ENCODE results near the gene SUGCT. TPM values are rescaled to one million over a fixed set of nuclear protein-coding genes. Genes with fewer than 3 reads are reported as not detected.

Gene SUGCT
- total RNA-seq, 1 donor from 2014 or later = 0.79 TPM

DNA sequence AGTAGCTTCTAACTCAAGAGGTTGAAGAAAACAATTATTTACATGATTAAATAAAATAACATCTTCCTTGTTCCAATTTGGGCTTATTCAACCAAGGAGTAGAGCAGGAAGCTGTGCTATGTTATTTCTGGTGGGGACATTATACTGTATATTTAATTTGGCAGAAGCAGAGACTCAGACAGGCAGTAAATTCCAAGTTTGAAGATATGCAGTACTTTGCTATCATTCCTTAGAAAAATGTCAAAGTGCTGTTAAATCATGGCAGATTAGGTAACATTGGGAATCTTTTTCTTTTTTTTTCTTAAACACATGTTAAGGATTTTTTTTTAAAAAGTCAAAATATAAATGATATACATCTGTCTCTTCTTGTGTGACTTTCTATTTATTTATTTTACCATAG, 190.1 kb downstream of the SUGCT start:
- no peak for DNase-seq (ENCODE audit: low read depth in 2 of 2)

DNA sequence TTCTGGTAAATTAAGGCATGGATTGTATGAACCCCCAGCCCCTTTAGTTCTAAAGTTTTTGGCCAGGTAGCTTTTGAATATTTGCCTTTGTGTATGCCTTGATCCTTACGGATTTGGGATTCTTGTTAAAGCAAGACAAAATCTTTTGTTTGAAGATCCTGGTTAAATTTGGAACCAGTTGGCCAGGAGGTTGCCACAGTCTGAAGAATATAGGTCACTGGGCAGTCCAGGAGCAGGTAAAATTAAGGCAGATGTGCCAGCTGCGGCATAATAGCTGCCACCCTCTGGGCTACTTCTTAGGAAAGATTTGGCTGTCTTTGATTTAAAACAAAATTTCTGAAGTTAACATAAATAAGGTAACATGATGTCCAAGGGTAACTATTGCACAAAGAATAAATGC, 192.3 kb downstream of the SUGCT start:
- no peak for DNase-seq (ENCODE audit: low read depth in 2 of 2)

DNA sequence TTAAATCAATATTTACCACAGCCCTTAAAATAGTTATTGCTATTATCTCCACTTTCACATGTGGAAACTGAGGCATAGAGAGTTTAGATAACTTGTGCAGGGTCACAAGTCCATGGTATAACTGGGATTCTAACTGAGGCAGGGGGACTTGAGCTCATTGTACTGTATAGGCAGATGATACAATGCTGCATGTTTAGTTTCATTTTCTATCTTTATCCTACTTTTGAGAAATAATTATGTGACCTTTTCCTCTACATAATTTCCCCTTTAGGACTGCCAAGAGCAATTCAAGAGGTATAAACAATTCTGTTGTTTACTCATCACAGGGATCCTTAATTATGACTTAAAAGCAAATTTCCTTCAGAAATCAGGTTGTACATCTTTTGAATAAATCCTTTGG, 193.1 kb downstream of the SUGCT start:
- peak in 1 of 2 donors; percentile 13 for DNase-seq (ENCODE audit: low read depth in 2 of 2)

DNA sequence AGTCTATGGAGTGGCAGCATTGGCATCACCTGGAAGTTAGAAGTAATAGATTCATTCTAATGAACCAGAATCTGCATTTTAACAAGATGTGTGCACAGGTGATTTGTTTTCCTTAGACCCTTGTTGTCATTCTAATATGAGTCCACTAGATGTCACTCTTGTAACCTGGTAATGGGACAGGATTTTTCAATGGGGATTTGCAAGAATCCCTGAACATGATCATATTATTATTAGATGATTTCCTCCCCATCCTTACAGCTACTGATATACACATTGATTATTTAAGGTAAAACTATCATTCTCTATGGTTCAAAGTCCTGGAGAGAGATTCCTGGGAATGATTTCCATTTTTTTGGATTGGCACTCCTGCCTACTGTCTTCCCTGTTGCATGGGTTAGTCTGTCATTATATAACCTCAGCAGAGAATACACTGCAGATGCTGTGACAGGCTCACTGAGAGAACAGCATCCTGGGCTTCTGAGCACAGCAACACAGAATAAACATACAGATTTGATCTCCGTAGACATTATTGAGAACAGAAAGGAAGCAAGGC, 194.9 kb downstream of the SUGCT start:
- peak; percentile 65 to 69 for DNase-seq (ENCODE audit: low read depth in 2 of 2)

DNA sequence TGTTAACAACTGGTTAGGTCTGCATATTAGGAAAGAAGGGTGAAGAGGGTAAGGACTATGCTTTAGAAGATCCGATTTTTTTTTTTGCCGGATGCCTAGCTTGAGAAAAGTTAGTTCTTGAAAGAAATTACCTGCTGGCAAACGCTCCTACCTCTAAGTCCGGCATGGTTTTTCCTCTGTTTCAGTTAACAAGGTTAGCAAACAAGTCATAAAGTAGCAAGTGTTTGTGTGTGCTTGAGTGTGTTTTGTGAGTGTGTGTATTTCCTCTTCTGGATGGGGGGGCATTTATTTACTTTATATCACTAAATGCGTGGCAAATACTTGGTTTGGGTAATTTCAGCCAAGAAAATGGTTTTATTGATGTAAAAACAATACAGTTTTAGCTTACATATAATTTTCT, 195.6 kb downstream of the SUGCT start:
- DNase-seq (ENCODE audit: low read depth in 2 of 2) = no peak

DNA sequence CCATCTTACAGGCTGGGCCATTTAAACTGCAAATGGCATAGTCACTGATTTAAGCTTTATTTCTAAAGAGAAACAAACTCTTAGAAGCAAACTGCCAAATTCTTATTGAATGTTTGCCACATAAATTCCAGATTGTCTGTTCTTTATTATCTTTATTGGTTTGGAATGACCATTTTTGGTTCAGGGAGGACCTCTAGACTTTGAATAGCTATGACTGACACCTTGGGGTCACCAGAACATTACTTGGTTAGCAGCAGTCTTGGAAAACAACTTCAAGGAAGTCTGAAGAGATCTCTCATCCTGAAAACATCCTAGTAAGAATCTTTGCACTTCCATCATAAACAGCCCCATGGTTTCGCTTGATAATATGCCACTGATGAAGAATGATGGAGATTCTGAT, 197.1 kb downstream of the SUGCT start:
- no peak for DNase-seq (ENCODE audit: low read depth in 2 of 2)

DNA sequence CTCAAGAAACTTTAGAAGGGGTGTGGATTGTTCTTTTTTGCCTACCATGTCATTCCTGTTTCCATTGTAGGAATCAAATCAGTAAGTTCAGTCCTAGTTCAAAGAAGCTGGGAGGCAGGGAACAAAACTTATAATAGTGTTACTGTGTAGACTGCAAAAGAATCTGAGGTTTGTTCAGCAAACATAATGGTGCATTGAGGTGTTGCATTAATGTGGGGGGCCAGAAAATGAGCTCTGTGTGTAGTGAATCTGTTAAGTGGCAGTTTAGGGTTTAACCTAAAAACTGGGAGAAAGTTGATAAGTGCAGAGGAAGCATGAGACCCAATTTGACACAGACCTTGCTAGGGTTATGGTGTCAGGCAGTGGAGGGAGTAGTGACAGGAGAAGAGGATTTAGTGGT, 197.7 kb downstream of the SUGCT start:
- DNase-seq (ENCODE audit: low read depth in 2 of 2) = no peak

DNA sequence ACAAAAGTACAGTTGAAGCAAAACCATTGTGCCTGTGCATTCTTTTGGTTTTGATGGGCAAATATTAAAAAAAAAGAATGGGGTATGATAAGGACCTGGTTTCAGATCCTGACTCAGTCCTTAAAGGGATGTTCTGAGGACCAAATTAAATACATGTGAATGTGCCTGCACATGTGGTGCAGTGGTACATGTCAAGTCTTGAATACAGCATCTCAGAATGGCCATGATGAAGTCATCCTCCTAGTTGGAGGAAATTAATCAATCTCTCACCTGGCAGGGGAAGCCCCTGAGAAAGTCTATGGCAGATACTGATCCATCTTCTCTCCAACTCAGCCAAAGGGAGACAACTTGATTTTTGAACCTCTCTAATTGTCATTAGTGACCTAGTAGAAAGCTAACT, 207.0 kb downstream of the SUGCT start:
- no peak for DNase-seq (ENCODE audit: low read depth in 2 of 2)

DNA sequence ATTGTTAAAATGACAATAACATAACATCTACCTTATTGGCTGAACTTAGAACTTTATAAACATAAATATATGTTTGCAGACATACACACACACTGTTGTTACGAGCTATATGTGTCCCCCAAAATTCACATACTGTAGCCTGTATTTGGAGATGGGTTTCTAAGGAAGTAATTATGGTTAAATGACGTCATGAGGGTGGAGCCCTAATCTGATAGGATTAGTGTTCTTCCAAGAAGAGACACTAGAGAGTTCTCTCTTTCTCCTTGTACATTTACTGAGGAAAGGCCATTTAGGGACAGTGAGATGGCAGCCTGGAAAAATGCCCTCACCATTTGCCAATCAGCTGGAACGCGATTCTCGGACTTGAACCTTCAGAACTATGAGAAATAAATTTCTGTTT, 211.7 kb downstream of the SUGCT start:
- DNase-seq (ENCODE audit: low read depth in 2 of 2) = no peak

DNA sequence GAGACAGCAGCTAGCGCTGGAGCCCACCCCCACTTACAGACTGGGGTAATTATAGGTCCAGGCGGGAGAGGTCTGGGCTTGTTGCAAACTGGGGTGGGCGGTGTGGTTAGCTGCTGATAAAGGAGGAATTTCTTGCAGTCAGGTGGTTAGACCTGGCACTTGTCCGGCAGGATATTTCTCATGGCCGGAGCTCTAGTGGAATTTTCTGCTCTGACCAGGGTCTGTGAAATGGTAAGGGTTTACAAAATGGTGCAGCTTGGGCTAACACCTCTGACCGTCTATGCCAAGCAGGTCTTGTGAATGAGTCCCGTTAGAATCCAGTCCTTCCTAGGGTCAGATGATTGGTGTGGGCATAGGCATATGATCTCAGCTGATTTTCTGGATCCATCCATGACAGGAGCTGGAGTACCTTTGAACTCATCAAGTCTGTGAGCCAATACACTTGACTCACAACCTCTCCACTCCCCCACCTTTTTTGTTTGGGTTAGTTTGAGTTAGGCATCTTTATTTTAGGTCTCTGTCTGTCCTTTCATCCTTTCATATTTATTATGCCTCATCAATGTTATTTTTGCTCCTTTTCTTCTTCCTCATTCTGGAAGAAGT, 213.4 kb downstream of the SUGCT start:
- DNase-seq (ENCODE audit: low read depth in 2 of 2) = no peak

DNA sequence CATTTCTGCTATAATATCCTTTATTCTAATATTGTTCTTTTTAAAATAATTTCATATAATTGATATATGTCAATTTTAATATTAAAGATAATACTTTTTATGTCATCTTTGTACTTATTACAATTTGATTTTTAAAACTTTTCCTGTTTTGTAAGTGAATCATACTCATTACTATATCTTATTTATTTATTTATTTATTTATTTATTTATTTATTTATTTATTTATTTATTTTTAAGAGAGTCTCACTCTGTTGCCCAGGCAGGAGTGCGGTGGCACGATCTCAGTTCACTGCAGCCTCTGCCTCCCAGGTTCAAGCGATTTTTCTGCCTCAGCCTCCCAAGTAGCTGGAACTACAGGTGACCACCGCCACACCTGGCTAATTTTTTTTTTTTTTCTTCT, 215.3 kb downstream of the SUGCT start:
- DNase-seq (ENCODE audit: low read depth in 2 of 2) = no peak

DNA sequence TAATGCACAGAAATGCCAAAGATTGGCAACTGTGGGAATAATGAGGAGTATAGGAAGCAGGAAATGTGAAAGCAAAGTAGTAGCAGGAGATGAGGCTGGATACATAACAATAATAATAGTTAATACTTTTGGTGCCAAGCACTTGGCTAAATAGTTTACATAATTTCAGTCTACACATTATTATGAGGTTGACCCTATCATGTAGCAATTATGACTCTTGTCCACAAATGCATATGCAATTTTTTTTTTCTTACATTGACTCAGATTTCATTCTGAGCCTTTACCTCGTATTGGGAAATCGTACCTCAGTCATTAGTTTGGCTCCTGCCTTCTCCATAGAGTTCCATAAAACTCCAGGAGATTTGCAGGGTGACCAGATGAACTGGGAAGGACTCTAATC, 219.9 kb downstream of the SUGCT start:
- DNase-seq (ENCODE audit: low read depth in 2 of 2) = no peak

DNA sequence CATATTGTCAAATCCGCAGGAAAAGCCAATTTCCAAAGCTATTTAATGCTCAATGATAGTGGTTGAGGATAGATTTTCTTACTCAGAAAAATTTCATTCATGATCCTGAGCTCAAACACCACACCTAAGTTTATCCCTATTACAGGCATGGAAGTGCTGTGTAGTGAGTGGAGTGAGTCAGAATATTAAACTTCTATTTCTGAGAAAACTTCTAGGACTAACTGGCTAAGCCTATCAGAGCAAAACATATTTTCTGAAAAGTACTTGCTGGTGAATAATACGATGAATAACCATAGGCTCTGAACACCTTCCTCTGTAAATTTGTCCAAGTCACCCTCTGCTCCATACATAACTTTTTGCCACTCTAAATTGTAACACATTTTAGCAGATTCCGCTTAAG, 221.5 kb downstream of the SUGCT start:
- DNase-seq (ENCODE audit: low read depth in 2 of 2) = no peak

DNA sequence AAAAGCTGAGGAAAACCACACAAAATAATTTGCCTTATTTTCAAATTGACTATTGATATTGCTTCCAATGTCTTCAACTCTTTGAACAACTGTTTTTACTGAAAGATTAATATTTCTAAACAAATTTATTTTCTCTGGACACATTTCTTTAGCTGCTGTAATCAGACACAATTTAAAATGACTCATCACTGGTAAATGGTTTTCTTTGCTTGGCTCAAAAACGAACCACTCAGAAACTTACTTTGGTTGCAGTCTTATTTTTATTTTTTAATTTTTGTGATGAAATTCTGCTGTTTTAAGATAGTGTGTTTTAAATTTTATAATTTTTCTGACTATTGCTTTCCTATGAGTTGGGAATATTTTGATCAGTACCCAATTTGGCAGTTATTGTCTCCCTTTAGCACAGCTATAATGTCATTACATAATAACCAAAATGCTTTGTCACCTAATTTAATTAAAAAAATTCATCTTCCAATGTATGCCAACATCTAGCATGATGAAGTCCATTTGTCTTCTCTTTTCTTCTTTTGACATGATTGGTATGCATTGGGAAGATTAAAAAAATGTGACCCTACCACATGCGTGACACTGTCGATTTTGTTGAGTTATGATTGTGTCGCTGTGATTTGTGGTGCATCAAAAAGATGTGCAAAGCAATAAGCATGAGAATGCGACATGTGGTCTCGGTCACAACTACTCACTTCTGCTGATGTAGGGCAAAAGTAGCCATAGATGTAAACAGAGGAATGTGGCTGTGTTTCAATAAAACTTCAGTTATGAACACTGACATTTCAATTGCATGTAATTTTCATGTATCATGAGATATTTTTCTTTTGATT, 222.3 kb downstream of the SUGCT start:
- DNase-seq (ENCODE audit: low read depth in 2 of 2) = no peak

DNA sequence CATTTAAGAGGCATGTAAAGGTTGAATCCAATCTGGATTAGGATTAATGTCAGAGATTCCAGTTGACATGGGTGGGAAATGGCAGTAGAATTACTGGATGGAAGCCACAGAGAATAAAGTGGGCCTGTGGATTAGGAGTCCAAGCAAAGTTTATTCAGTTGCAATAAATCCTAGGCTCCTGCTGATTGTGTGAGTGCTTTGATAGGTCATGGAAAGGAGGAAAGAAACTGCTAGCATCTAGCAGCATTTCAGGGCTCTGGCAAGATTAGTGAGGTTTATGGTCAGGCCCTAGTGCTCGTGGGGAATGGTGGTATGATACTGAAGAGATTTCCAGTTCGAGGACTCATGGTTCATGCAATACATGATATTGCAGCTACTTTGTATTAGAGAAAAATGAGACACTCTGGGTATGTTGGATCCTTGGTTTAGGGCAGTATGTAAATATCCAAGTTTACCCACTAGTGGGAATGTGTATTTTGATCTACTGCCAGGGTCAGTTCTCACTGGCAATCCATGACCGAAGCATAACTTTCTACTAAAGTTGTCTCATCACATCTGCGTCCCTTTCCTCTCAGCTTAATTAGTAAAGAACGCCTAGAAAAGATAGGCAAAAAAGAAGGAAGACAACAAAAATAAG, 235.0 kb downstream of the SUGCT start:
- DNase-seq (ENCODE audit: low read depth in 2 of 2) = no peak

DNA sequence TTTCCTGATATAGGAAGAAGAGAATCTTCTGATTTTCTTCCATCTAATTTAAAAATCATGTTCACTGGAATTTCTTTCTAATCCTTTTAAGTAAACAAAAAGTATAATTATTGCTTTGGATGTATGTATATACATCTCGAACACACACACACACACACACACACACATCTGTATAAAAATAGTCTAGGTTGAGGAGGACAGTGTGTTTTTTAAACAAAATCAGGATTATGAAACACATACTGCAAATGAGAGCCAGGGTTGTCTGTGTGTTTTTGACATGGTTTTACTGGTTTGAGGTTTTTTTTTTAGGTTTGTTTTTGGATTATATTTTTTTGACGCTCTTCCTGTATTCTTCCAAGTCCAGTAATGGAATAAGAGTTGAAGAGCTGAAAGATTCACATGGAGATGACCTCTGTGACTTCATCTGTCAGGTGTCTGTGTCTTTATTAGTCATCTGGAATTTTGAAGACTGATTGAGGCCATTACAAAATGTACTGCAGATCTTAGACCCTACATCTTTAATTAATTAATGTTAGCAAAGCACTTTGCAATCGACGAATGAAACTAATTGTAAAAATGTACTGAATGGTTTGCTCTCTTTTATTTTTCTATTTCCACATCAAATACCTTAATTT, 237.1 kb downstream of the SUGCT start:
- no peak for DNase-seq (ENCODE audit: low read depth in 2 of 2)

DNA sequence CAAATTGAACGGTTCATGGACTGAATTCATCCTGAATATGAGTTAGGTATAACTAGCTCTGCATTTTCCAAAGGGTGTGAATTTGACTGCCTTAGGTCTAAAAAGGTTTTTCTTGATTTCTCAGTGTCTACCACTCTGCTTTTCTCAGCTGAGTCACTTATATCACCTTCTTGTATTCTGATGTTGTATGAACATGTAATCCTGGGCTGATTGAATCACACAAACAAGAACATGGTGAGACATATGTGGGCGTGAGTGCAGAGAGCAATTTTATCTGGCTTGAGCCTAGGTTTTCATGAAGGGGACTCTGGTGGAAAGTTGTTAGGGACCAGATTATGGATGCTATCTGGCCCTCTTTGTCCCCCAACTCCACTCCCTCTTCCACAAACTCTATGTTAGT, 239.8 kb downstream of the SUGCT start:
- DNase-seq (ENCODE audit: low read depth in 2 of 2) = no peak

DNA sequence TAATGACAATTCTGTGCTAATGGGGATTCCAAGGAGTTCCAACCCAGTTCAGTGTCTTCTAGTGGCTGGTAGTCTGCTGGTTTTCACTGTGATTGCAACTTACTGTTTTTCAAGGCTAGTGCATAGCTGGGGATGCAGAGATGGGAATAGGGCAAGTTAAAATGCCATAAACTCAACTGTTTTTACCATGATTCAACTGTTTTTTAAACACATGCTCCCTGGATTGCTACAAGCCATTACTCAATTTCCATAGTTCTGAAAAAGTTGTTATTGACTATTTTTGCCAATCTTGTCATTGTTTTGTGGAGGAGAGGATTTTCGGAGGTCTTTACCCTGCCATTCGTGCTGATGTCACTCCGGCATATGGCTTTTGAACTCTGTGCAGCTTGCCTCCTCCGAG, 245.3 kb downstream of the SUGCT start:
- no peak for DNase-seq (ENCODE audit: low read depth in 2 of 2)

DNA sequence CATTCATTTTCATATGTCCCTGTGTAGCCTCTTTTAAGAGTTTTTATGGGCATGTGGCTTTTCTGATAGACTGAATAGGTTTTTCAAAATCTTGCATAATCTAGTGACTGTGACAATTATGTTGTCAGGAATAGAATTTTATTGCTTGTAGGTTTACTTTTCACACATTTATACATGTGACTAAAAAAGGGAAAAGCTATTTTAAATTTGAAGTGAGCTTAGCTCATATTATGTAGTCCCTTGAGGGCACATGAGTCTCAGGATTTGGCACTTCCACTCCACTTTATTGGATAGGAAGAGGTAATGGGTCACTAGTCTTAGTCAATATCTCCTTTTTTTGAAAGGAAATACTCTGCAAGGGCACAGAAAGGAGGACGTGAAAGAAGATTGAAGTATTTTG, 247.3 kb downstream of the SUGCT start:
- DNase-seq (ENCODE audit: low read depth in 2 of 2) = no peak

DNA sequence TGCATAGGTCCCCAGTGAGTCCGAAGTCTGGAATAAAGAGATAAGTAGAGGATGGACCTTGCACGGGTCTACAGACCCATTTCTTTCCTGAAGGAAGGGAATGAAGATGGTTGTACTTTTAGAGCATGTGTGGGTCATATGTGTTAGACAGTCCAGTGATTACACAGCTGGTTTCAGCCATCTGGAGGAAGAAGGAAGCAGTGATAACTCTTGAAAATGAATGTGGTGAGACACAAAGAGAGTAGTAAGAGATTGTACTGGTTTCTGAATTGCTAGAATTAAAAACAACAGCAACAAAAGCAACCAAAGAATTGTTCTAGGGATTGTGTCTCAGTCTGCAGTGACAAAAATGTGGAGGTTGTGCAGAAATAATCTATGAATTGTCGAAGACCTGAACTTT, 258.9 kb downstream of the SUGCT start:
- no peak for DNase-seq (ENCODE audit: low read depth in 2 of 2)

DNA sequence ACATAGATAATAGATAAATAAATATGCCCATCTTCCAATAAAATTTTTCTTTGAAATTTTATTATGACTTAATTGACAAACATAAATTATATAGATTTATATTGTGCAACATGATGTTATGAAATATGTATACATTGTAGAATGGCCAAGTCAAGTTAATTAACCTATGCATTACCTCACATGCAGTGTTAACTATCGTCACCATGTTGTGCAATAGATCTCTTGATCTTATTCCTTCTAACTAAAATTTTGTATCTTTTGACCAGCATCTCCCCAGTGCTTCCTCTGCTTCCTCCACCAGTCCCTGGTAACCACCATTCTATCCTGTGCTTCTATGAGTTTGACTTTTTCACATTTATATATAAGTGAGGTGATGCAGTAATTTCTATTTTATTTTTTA, 259.6 kb downstream of the SUGCT start:
- no peak for DNase-seq (ENCODE audit: low read depth in 2 of 2)

DNA sequence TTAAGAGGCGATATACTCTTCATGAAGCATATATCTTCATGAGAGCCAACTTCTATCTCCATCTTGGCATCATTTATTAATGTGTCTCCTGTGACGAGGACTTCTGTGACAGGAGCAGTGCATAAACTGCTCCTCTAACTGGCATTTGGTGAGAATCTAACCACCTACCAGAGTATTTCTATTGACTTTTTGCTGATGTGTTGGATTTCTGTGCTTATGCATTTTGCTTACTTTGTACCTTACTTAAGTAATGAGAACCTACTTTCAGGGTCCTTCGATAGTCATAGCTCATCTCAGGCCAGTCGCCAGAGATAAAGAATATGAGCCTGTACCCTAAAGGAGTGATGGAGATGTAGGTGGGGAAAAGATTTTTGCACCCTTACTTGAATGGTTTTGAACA, 265.7 kb downstream of the SUGCT start:
- DNase-seq (ENCODE audit: low read depth in 2 of 2) = no peak

Data from lung microvascular endothelial cell (primary cell).